ENCODE results near the gene TRPT1.

GRCh38 chr11:64245401-64245796 is 19.4 kb upstream of the TRPT1 start:
- TF ChIP-seq POLR2AphosphoS5 (IDR thresholded peaks at IDR 0.05) (no peak), CTCF (IDR thresholded peaks at IDR 0.05) (no peak)
